A673 (cell line): Measurements from ENCODE around the gene FKRP.
"Not testable (repeated sequence)": the region's sequence is repeated elsewhere in the genome, so short reads cannot be mapped to it uniquely, and the experiment has no call there.

Experiments used
- CTCF ChIP-seq: fragments of 300-800, 200-600 bp; sonication (generic); conservative IDR thresholded peaks from 2 replicates; pipeline ENCODE4 v1.5.1; 2017; ENCODE audit warnings: low read depth, mild to moderate bottlenecking, antibody characterized with exemption, low read length, moderate library complexity, mixed read lengths
- EZH2 ChIP-seq: fragments of 200-600 bp; sonication (generic); IDR thresholded peaks from 2 replicates; pipeline ENCODE4 v1.6.1; 2017; ENCODE audit warnings: borderline replicate concordance, low read depth, mild to moderate bottlenecking, mixed read lengths, antibody characterized with exemption, low read length; ENCODE audit not compliant: poor library complexity, severe bottlenecking

DNA sequence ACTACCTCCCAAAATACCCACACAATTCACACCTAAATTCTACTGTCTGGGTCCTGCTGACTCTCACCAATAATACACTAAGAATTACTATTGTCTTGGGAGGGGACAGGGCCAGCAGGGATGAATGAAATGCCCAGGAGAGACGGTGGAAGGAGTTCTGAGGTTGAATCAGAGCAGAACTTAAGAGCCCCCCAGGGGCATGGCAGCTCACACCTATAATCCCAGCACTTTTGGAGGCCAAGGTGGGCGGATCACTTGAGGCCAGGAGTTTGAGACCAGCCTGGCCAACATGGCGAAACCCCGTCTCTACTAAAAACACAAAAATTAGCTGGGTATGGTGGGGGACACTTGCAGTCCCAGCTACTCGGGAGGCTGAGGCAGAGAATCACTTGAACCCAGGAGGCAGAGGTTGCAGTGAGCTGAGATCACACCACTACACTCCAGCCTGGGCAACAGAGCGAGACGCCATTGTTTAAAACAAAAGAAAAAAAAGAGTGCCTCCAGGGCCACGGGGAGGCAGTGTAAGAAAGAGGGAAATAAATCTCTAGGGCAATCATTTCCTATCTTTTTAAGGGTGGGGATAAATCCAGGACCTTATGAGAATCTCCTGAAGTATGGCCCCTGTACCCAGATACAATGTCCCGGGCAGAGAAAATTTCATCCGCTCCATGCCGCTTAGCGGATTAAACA lies 32.2 kb downstream of the FKRP start:
- not testable (repeated sequence) for TF ChIP-seq EZH2, CTCF
